Measurements from ENCODE around the gene PRSS38. TPM values are rescaled to one million over a fixed set of nuclear protein-coding genes. Genes with fewer than 3 reads are reported as not detected.

Gene PRSS38
- total RNA-seq, 2 donors from 2014 or later: 3.0 TPM; not detected in 1

DNA sequence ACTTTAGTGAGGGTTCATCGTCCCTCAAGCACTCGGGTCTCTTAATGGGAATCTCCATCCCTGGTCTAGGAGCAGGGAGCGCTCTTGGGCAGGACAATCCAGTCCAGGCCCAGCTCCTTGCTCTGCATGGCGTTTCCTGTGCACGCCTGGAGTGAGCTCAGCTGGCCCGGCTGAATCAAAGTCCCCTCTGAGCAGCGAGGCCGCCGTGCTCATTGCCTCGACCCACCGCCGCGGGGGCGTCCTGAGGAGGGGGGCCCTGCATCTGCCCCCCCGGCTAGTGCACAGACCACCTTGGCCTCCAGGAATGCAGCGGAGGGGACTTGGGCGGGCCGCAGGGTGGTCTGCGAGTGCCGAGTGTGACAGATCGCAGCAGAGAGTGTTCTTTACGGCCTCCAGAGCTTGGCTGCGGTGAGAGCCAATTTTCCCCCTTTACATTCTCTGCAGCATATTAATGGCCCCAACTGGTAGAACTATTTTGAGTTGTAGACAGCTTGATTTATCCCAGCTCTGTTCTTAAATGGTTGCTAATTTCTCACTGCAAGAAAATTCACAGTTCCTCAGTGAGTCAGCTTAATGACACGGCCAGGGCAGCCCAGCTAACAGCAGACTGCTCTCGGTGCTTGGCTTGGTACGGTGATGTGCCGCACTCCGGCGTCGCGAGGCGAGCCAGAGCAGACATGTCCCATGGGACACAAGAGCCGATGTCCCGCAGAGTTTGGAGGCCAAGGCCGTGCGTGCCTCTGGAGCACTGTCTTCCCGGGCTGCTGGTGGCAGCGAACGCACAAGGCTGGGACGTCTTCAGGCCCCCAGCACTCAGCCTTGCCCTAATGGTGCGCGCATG is 40.4 kb upstream of the PRSS38 start:
- no peaks in the 10 kb centered on the region for H3K27me3 ChIP-seq (replicated peaks; ENCODE audit: insufficient read depth)
- no peak overlapping the region for H3K27ac ChIP-seq
- no peak overlapping the region for H3K4me3 ChIP-seq
- no peak for TF ChIP-seq POLR2AphosphoS5 (IDR thresholded peaks at IDR 0.05)
- no peak for TF ChIP-seq POLR2A (IDR thresholded peaks at IDR 0.05)
- TF ChIP-seq, protein P1, sequence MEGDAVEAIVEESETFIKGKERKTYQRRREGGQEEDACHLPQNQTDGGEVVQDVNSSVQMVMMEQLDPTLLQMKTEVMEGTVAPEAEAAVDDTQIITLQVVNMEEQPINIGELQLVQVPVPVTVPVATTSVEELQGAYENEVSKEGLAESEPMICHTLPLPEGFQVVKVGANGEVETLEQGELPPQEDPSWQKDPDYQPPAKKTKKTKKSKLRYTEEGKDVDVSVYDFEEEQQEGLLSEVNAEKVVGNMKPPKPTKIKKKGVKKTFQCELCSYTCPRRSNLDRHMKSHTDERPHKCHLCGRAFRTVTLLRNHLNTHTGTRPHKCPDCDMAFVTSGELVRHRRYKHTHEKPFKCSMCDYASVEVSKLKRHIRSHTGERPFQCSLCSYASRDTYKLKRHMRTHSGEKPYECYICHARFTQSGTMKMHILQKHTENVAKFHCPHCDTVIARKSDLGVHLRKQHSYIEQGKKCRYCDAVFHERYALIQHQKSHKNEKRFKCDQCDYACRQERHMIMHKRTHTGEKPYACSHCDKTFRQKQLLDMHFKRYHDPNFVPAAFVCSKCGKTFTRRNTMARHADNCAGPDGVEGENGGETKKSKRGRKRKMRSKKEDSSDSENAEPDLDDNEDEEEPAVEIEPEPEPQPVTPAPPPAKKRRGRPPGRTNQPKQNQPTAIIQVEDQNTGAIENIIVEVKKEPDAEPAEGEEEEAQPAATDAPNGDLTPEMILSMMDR (IDR thresholded peaks at IDR 0.05): no peak
- H3K9me3 ChIP-seq: no peaks in the 10 kb centered on the region
- H3K36me3 ChIP-seq: no peaks in the 10 kb centered on the region
- DNase-seq (ENCODE audit: low spot score): no peak
- intact Hi-C loops (cut with DNase I): no loop called here
- WGBS: 67% methylated on average over 42 of the region's 42 CpGs
- H3K4me1 ChIP-seq (replicated peaks): no peaks in the 10 kb centered on the region

DNA sequence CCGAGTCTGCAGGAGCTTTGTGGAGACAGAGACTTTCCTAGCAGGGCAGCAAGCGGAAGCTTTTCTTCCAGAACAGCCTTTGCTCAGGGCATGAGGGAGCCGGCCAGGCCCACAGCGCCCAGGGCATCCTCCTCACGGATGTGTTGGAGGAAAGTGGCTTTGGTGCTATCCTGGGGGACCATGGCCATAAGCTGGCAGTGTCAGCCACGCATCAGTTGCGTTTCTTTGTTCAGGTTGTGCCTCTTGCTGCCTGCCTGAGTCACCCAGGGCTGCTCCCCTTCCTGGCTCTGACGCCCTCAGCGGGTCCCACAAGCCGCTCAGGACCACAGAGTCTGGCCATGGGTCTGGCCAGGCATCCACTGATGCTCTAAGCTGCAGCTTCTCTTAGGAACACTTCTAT is 39.6 kb upstream of the PRSS38 start:
- Histone ChIP-seq H3K36me3 (no peaks in the 10 kb centered on the region), H3K9me3 (no peaks in the 10 kb centered on the region), H3K27ac (no peak overlapping the region), H3K4me1 (replicated peaks) (no peaks in the 10 kb centered on the region), H3K27me3 (replicated peaks; ENCODE audit: insufficient read depth) (no peaks in the 10 kb centered on the region), H3K4me3 (no peak overlapping the region)
- TF ChIP-seq POLR2AphosphoS5 (IDR thresholded peaks at IDR 0.05) (no peak), POLR2A (IDR thresholded peaks at IDR 0.05) (no peak)
- TF ChIP-seq, protein P1 (IDR thresholded peaks at IDR 0.05): no peak
- no peak for DNase-seq (ENCODE audit: low spot score)
- intact Hi-C loops (cut with DNase I): no loop called here
- 86% methylated on average over 9 of the region's 10 CpGs for WGBS

DNA sequence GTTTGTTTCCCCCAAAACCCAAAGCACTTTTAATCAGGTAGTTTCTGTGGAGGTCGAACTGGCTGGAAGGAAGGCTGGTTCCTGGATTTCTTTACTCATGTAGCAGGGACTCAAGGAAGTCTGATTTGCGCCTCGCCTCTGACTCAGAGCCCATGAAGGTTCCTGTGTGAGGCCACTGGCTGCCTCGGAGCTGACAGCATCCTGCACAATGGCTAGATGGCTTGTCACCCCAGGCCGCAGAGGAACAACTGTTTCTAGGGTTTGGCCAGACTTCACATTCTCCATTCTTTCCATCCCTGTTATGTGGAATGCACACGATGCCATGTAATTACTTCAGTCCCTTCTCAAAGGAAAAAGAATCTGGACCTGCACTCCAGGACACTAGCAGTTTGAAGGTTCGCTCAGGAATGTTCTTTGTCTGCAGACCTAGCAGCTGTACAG is 39.1 kb upstream of the PRSS38 start:
- WGBS: 86% methylated on average over 7 of the region's 7 CpGs

DNA sequence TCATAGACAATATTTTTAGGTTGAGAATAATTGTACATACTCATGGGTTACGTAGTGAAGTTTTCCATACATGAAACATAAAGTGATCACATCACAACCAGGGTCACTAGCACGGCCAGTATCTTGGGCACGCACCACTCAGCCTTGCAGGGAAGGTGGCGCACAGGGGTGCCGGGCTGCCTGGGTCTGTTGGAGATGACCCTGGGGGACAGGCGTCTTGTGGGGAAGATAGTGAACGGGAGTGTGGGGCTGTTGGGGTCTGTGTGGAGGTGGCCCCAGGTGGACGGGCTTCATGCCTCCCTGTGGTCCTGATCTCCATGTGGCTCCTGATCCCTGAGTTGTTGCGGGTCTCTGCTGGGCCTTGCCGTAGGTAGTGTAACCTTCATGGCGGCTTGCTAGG is 38.3 kb upstream of the PRSS38 start:
- TF ChIP-seq, protein P1 (IDR thresholded peaks at IDR 0.05): no peak
- TF ChIP-seq POLR2A (IDR thresholded peaks at IDR 0.05): no peak
- no peak for TF ChIP-seq POLR2AphosphoS5 (IDR thresholded peaks at IDR 0.05)
- Histone ChIP-seq H3K27ac (no peak overlapping the region), H3K9me3 (no peaks in the 10 kb centered on the region), H3K27me3 (replicated peaks; ENCODE audit: insufficient read depth) (no peaks in the 10 kb centered on the region), H3K36me3 (no peaks in the 10 kb centered on the region), H3K4me1 (replicated peaks) (no peaks in the 10 kb centered on the region), H3K4me3 (no peak overlapping the region)
- no peak for DNase-seq (ENCODE audit: low spot score)
- WGBS: 95% methylated on average over 11 of the region's 11 CpGs
- intact Hi-C loops (cut with DNase I): no loop called here

More for the DNA sequence above, 39.1 kb upstream of the PRSS38 start:
- TF ChIP-seq POLR2AphosphoS5 (IDR thresholded peaks at IDR 0.05): no peak
- TF ChIP-seq, protein P1 (IDR thresholded peaks at IDR 0.05): no peak
- TF ChIP-seq POLR2A (IDR thresholded peaks at IDR 0.05): no peak
- no peak overlapping the region for H3K4me3 ChIP-seq
- no peaks in the 10 kb centered on the region for H3K27me3 ChIP-seq (replicated peaks; ENCODE audit: insufficient read depth)
- DNase-seq (ENCODE audit: low spot score): no peak
- no peaks in the 10 kb centered on the region for H3K4me1 ChIP-seq (replicated peaks)
- H3K9me3 ChIP-seq: no peaks in the 10 kb centered on the region
- intact Hi-C loops (cut with DNase I): no loop called here
- no peak overlapping the region for H3K27ac ChIP-seq
- H3K36me3 ChIP-seq: no peaks in the 10 kb centered on the region

DNA sequence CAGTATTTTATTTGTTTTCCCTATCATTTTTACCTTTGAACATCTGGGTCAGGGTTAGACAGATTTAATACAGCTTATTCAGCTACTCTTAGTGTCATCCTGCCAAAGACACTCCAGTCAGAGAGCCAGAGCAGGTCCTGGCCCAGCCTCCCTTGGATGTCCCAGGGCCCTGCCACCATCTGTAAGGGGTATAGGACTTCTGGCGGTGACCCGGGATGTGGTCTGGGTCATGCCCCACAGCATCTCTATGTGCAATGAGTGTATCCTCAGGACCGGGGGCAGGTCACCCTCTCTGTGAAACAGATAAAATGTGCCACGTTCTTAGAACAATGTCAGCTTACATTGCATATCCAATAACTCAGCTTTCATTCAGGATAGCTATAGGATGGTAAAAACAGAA is 37.8 kb upstream of the PRSS38 start:
- Histone ChIP-seq H3K27me3 (replicated peaks; ENCODE audit: insufficient read depth) (no peaks in the 10 kb centered on the region), H3K27ac (no peak overlapping the region), H3K36me3 (no peaks in the 10 kb centered on the region), H3K4me1 (replicated peaks) (no peaks in the 10 kb centered on the region), H3K9me3 (no peaks in the 10 kb centered on the region), H3K4me3 (no peak overlapping the region)
- DNase-seq (ENCODE audit: low spot score): no peak
- intact Hi-C loops (cut with DNase I): no loop called here
- TF ChIP-seq POLR2A (IDR thresholded peaks at IDR 0.05) (no peak), POLR2AphosphoS5 (IDR thresholded peaks at IDR 0.05) (no peak)
- TF ChIP-seq, protein P1 (IDR thresholded peaks at IDR 0.05): no peak
- WGBS: 95% methylated on average over 4 of the region's 4 CpGs

Measured in prostate gland (tissue), 2 donors.